ENCODE measurements around the gene METTL17. TPM values are rescaled to one million over a fixed set of nuclear protein-coding genes. Genes with fewer than 3 reads are reported as not detected.

Gene METTL17
- total and polyA plus RNA-seq, 2 of the 8 experiments (the other 6 are each of a cell fraction or from before 2014, with no cell fraction given): 73.8 to 138 TPM

- no peak overlapping the region for H3K14ac ChIP-seq (ENCODE audit: insufficient read length)
- CTCF ChIA-PET (ENCODE audit: partially characterized antibody): interaction anchor here (1.1 to 10.6 kb wide), 5 partner anchors 9 to 194 kb away, joined by 4 to 117 read pairs (median 8); partner anchors contain the start of gene RNASE1
- no peak for TF ChIP-seq JUND (IDR thresholded peaks at IDR 0.05; ENCODE audit: low read length)
- no peak for TF ChIP-seq SP4 (IDR thresholded peaks at IDR 0.05; ENCODE audit: low read length)
- no peak for TF ChIP-seq GTF2F1 (IDR thresholded peaks at IDR 0.05; ENCODE audit: borderline replicate concordance, low read depth, low read length)
- TF ChIP-seq FOSL1 (IDR thresholded peaks at IDR 0.05; ENCODE audit: insufficient read depth, low read depth, low read length): no peak
- TF ChIP-seq CTCF (IDR thresholded peaks at IDR 0.05; ENCODE audit: control extremely low read depth in 1 of 3, insufficient read depth in 1 of 3, low read depth in 1 of 3, low read length in 3 of 3): no peak
- no peak for TF ChIP-seq ASH2L (IDR thresholded peaks at IDR 0.05; ENCODE audit: low read length)
- no peak for TF ChIP-seq RNF2 (IDR thresholded peaks at IDR 0.05; ENCODE audit: borderline replicate concordance, low read depth, low read length, missing control alignments, poor library complexity, severe bottlenecking)
- no peak for TF ChIP-seq SAP30 (IDR thresholded peaks at IDR 0.05; ENCODE audit: insufficient read depth, insufficient replicate concordance, low read length)
- TF ChIP-seq SP2 (IDR thresholded peaks at IDR 0.05; ENCODE audit: low read length): no peak
- TF ChIP-seq BRCA1 (IDR thresholded peaks at IDR 0.05; ENCODE audit: low read depth, low read length): no peak
- TF ChIP-seq TEAD4 (IDR thresholded peaks at IDR 0.05; ENCODE audit: low read depth, low read length): no peak
These were observed 6.7 kb downstream of the METTL17 start for GRCh38 chr14:20996521-20996920.

More at GRCh38 chr14:20996521-20996920, 6.7 kb downstream of the METTL17 start:
- no peak overlapping the region for H3K4me2 ChIP-seq (ENCODE audit: insufficient read depth in 1 of 2, low read depth in 2 of 2, low read length in 2 of 2)
- peaks cover 0 to 2% of the 10 kb centered on the region in 2 experiments for H4K20me1 ChIP-seq (replicated peaks in 1 of 2; ENCODE audit: control insufficient read depth in 1 of 2, insufficient read depth in 2 of 2, low read length in 2 of 2)
- no peak overlapping the region for H3K18ac ChIP-seq (ENCODE audit: extremely low read depth, low read length)
- H3K56ac ChIP-seq (replicated peaks; ENCODE audit: insufficient read length, low read depth, low read length): no peak overlapping the region
- no peak overlapping the region for H4K8ac ChIP-seq (ENCODE audit: extremely low read depth, insufficient read depth, low read length)
- H3K79me1 ChIP-seq (ENCODE audit: low read depth, low read length): no peaks in the 10 kb centered on the region
- H3K27me3 ChIP-seq (replicated peaks in 1 of 4; ENCODE audit: control insufficient read depth in 3 of 4, extremely low read depth in 1 of 4, insufficient read depth in 3 of 4, low read length in 3 of 4): no peaks in the 10 kb centered on the region
- peaks cover 0 to 5% of the 10 kb centered on the region in 2 experiments; a peak in 2 of 4 replicates for H3K79me2 ChIP-seq (ENCODE audit: control insufficient read depth in 1 of 2, insufficient read depth in 2 of 2, low read length in 2 of 2)
- H2AK5ac ChIP-seq (ENCODE audit: low read depth, low read length): no peak overlapping the region
- WGBS, 2 experiments (ENCODE audit: extremely low coverage in 1 of 2, insufficient coverage in 1 of 2, insufficient read length in 1 of 2, insufficient replicate concordance in 2 of 2, low coverage in 1 of 2, low lambda C conversion rate in 2 of 2, missing lambda C conversion rate in 1 of 2): 93% methylated on average over 14 of the region's 14 CpGs; no CpG with 5 or more reads in 1 of the 2 experiments
- no peak overlapping the region for H2BK12ac ChIP-seq (ENCODE audit: low read depth, low read length)
- H3K4ac ChIP-seq (replicated peaks; ENCODE audit: insufficient read length, low read depth, low read length): no peak overlapping the region
- H3K9me3 ChIP-seq (ENCODE audit: insufficient read depth in 2 of 2, low read depth in 1 of 2, low read length in 1 of 2): no peaks in the 10 kb centered on the region
- H3K4me3 ChIP-seq (ENCODE audit: extremely low read depth in 1 of 4, insufficient read depth in 2 of 4, low read depth in 3 of 4, low read length in 4 of 4): no peak overlapping the region
- H3K36me3 ChIP-seq (ENCODE audit: control insufficient read depth in 2 of 4, insufficient read depth in 4 of 4, low read length in 3 of 4): peaks cover 25 to 50% (median 38%) of the 10 kb centered on the region in 4 experiments
- no peak overlapping the region for H2AFZ ChIP-seq (ENCODE audit: low read length)
- H3K23me2 ChIP-seq (ENCODE audit: low read depth, low read length): no peaks in the 10 kb centered on the region; the same call in 1 of the 2 replicates
- no peak overlapping the region for H4K5ac ChIP-seq (ENCODE audit: insufficient read length, low read depth, low read length)
- peaks cover 2 to 6% (median 5%) of the 10 kb centered on the region in 4 experiments; a peak in 5 of 7 replicates for H3K4me1 ChIP-seq (replicated peaks in 1 of 4; ENCODE audit: control insufficient read depth in 3 of 4, insufficient read depth in 4 of 4, low read length in 3 of 4)
- no peak overlapping the region for H4K91ac ChIP-seq (replicated peaks; ENCODE audit: insufficient read length, low read length)
- H3K27ac ChIP-seq (ENCODE audit: low read depth, low read length): no peak overlapping the region
- no peak overlapping the region for H2BK5ac ChIP-seq (ENCODE audit: low read depth, low read length)
- H3K23ac ChIP-seq (ENCODE audit: insufficient read length): no peak overlapping the region
- no peak overlapping the region for H2BK20ac ChIP-seq (ENCODE audit: low read length)
- DNase-seq (ENCODE audit: low read depth in 1 of 2, low spot score in 2 of 2): no peak
- no peak overlapping the region for H2BK120ac ChIP-seq (replicated peaks; ENCODE audit: low read depth, low read length)
- no peak overlapping the region for H3K9ac ChIP-seq (replicated peaks in 1 of 4; ENCODE audit: extremely low read depth in 1 of 4, low read depth in 3 of 4, low read length in 3 of 4)
- no peak overlapping the region for H2BK15ac ChIP-seq (ENCODE audit: low read length)
- POLR2A ChIA-PET (ENCODE audit: partially characterized antibody): interaction anchor here (1.8 kb wide), 1 partner anchor 27 kb away, joined by 4 read pairs; no protein-coding TSS in a partner anchor
- FAIRE-seq: no peak
